HEK293 (cell line): ENCODE measurements around the gene ZNF546.

Experiments
- CTCF ChIA-PET: fragments of 350-600 bp; formaldehyde crosslinking; extraction: SDS; loops from one replicate; lab custom pipeline; 2021; ENCODE audit warnings: antibody characterized with exemption; lab: Yijun Ruan, JAX
- POLR2A ChIA-PET: fragments of 300-600 bp; formaldehyde crosslinking; extraction: SDS; loops from one replicate; lab custom pipeline; 2020; ENCODE audit warnings: antibody characterized with exemption, inconsistent platforms; lab: Yijun Ruan, JAX
- H3K27ac ChIP-seq: fragments of 200-500 bp; sonication (Bioruptor generic); 2 replicates; pipeline ENCODE4 v1.5.1; 2014; ENCODE audit warnings: low read depth, low read length, control low read depth, inconsistent platforms; ENCODE audit errors: extremely low read depth
- H3K36me3 ChIP-seq, 2 experiments: fragments of 200-500 bp in 1 of 2; sonication (Bioruptor generic) in 1 of 2; 1 replicate in 1 of 2; 2 replicates in 1 of 2; pipeline ENCODE4 v1.5.1; 2014 to 2017; ENCODE audit warnings: inconsistent platforms in 2 of 2, low read length in 2 of 2; ENCODE audit not compliant: control insufficient read depth in 2 of 2, insufficient read depth in 1 of 2
- H3K4me1 ChIP-seq: fragments of 200-500 bp; sonication (Bioruptor generic); 2 replicates; pipeline ENCODE4 v1.5.1; 2014; ENCODE audit warnings: mild to moderate bottlenecking, low read length, inconsistent platforms; ENCODE audit not compliant: control insufficient read depth, insufficient read depth
- H3K4me3 ChIP-seq: 2 replicates; pipeline ENCODE4 v1.5.1; 2011; ENCODE audit warnings: low read depth, mild to moderate bottlenecking, control low read depth, low read length, moderate library complexity
- H3K9me3 ChIP-seq: fragments of 200-500 bp; sonication (Bioruptor generic); 2 replicates; pipeline ENCODE4 v1.5.1; 2014; ENCODE audit warnings: low read depth, low read length, inconsistent platforms; ENCODE audit not compliant: control insufficient read depth, insufficient read depth
- BCL11B ChIP-seq: fragments of 450-650 bp; formaldehyde crosslinking; IDR thresholded peaks from 2 replicates; pipeline ENCODE4 v1.5.1; 2016; ENCODE audit warnings: low read depth, missing biosample characterization, missing genetic modification characterization
- GLIS2 ChIP-seq: fragments of 450-650 bp; formaldehyde crosslinking; IDR thresholded peaks from 2 replicates; pipeline ENCODE4 v1.5.1; 2016; ENCODE audit warnings: missing biosample characterization, missing genetic modification characterization
- KLF16 ChIP-seq: fragments of 450-650 bp; formaldehyde crosslinking; IDR thresholded peaks from 2 replicates; pipeline ENCODE4 v1.5.1; 2017; ENCODE audit warnings: missing biosample characterization, missing genetic modification characterization
- KLF7 ChIP-seq: fragments of 450-650 bp; formaldehyde crosslinking; IDR thresholded peaks from 2 replicates; pipeline ENCODE4 v1.5.1; 2016; ENCODE audit warnings: missing biosample characterization, missing genetic modification characterization, borderline replicate concordance
- MYNN ChIP-seq: fragments of 450-650 bp; formaldehyde crosslinking; IDR thresholded peaks from 2 replicates; pipeline ENCODE4 v1.5.1; 2016; ENCODE audit warnings: missing biosample characterization, missing genetic modification characterization, borderline replicate concordance
- SCRT1 ChIP-seq: fragments of 450-650 bp; formaldehyde crosslinking; IDR thresholded peaks from 2 replicates; pipeline ENCODE4 v1.5.1; 2016; ENCODE audit warnings: missing biosample characterization, missing genetic modification characterization, borderline replicate concordance
- SCRT2 ChIP-seq: fragments of 450-650 bp; formaldehyde crosslinking; IDR thresholded peaks from 2 replicates; pipeline ENCODE4 v1.5.1; 2016; ENCODE audit warnings: missing biosample characterization, missing genetic modification characterization
- SETDB1 ChIP-seq: IDR thresholded peaks from one replicate; pipeline ENCODE4 v1.6.1; 2017; ENCODE audit warnings: mild to moderate bottlenecking, low read length, moderate library complexity, mixed read lengths; ENCODE audit not compliant: insufficient read length
- ZFHX2 ChIP-seq: fragments of 450-650 bp; formaldehyde crosslinking; conservative IDR thresholded peaks from 2 replicates; pipeline ENCODE4 v1.5.1; 2016; ENCODE audit warnings: missing biosample characterization, missing genetic modification characterization
- ZNF10 ChIP-seq: fragments of 450-650 bp; formaldehyde crosslinking; IDR thresholded peaks from 2 replicates; pipeline ENCODE4 v1.5.1; 2017; ENCODE audit warnings: missing biosample characterization, missing genetic modification characterization
- ZNF174 ChIP-seq: fragments of 450-650 bp; formaldehyde crosslinking; IDR thresholded peaks from 2 replicates; pipeline ENCODE4 v1.5.0; 2017; ENCODE audit warnings: missing biosample characterization, mild to moderate bottlenecking, missing genetic modification characterization
- ZNF223 ChIP-seq: fragments of 450-650 bp; formaldehyde crosslinking; IDR thresholded peaks from 2 replicates; pipeline ENCODE4 v1.5.1; 2016; ENCODE audit warnings: missing biosample characterization, missing genetic modification characterization
- ZNF239 ChIP-seq: fragments of 450-650 bp; formaldehyde crosslinking; IDR thresholded peaks from 2 replicates; pipeline ENCODE4 v1.5.1; 2016; ENCODE audit warnings: missing biosample characterization, missing genetic modification characterization
- ZNF280D ChIP-seq: fragments of 450-650 bp; formaldehyde crosslinking; IDR thresholded peaks from 2 replicates; pipeline ENCODE4 v1.5.1; 2016; ENCODE audit warnings: missing biosample characterization, missing genetic modification characterization
- ZNF37A ChIP-seq: fragments of 450-650 bp; IDR thresholded peaks from 2 replicates; pipeline ENCODE4 v1.5.1; 2018; ENCODE audit warnings: missing biosample characterization, missing genetic modification characterization
- ZNF449 ChIP-seq: fragments of 450-650 bp; formaldehyde crosslinking; IDR thresholded peaks from 2 replicates; pipeline ENCODE4 v1.5.1; 2017; ENCODE audit warnings: missing biosample characterization, mild to moderate bottlenecking, missing genetic modification characterization, moderate library complexity
- ZNF560 ChIP-seq: fragments of 450-650 bp; formaldehyde crosslinking; IDR thresholded peaks from 2 replicates; pipeline ENCODE4 v1.5.1; 2017; ENCODE audit warnings: missing biosample characterization, missing genetic modification characterization, borderline replicate concordance
- ZNF580 ChIP-seq: fragments of 450-650 bp; formaldehyde crosslinking; IDR thresholded peaks from 2 replicates; pipeline ENCODE4 v1.5.1; 2016; ENCODE audit warnings: missing biosample characterization, missing genetic modification characterization
- ZNF623 ChIP-seq: fragments of 450-650 bp; formaldehyde crosslinking; IDR thresholded peaks from 2 replicates; pipeline ENCODE4 v1.5.1; 2016; ENCODE audit warnings: missing biosample characterization, missing genetic modification characterization
- ZNF658 ChIP-seq: fragments of 450-650 bp; formaldehyde crosslinking; IDR thresholded peaks from 2 replicates; pipeline ENCODE4; 2016; ENCODE audit warnings: missing biosample characterization, missing genetic modification characterization
- ZNF707 ChIP-seq: fragments of 450-650 bp; formaldehyde crosslinking; IDR thresholded peaks from 2 replicates; pipeline ENCODE4 v1.5.1; 2016; ENCODE audit warnings: missing biosample characterization, missing genetic modification characterization
- ZSCAN16 ChIP-seq: fragments of 450-650 bp; formaldehyde crosslinking; IDR thresholded peaks from 2 replicates; pipeline ENCODE4 v1.5.1; 2016; ENCODE audit warnings: missing biosample characterization, missing genetic modification characterization
- ZSCAN18 ChIP-seq: fragments of 450-650 bp; formaldehyde crosslinking; IDR thresholded peaks from 2 replicates; pipeline ENCODE4 v1.5.1; 2016; ENCODE audit warnings: missing biosample characterization, missing genetic modification characterization
- ZXDB ChIP-seq: fragments of 450-650 bp; formaldehyde crosslinking; IDR thresholded peaks from 2 replicates; pipeline ENCODE4 v1.5.1; 2016; ENCODE audit warnings: missing biosample characterization, missing genetic modification characterization

The ZNF546 gene

GRCh38 chr19:39986643-39987042, 10.2 kb upstream of the ZNF546 start (continued):
- no peak for TF ChIP-seq ZNF658
- no peak for TF ChIP-seq GLIS2
- peak; percentile 56 for TF ChIP-seq ZNF280D (tag by site-specific recombination)
- TF ChIP-seq SETDB1: peak; percentile 56
- TF ChIP-seq ZNF10 (tag by site-specific recombination): no peak
- 0 out of 2 replicates have a peak, but pooled peaks have one; percentile 12 for TF ChIP-seq ZNF580 (tag by site-specific recombination)
- TF ChIP-seq MYNN (tag by site-specific recombination): no peak
- no peak for TF ChIP-seq ZNF239 (tag by site-specific recombination)
- TF ChIP-seq SCRT2 (tag by site-specific recombination): no peak
- TF ChIP-seq ZNF223 (tag by site-specific recombination): no peak
- no peak for TF ChIP-seq ZSCAN18 (tag by site-specific recombination)
- TF ChIP-seq ZXDB (tag by site-specific recombination): no peak

- ChIA-PET POLR2A (interaction anchor here (2.3 kb wide), 1 partner anchor 9 kb away, joined by 8 read pairs; the partner anchor contains the start of gene ZNF546), CTCF (no interaction called here)
- H3K4me3 ChIP-seq: no peak overlapping the region
- H3K9me3 ChIP-seq: peaks cover 31% of the 10 kb centered on the region
- TF ChIP-seq ZNF280D (tag by site-specific recombination) (peak; percentile 96), KLF7 (no peak), ZNF707 (tag by site-specific recombination) (no peak), KLF16 (0 out of 2 replicates have a peak, but pooled peaks have one; percentile 1), ZNF580 (tag by site-specific recombination) (peak; percentile 73)
- TF ChIP-seq, all 188 proteins: peak for 3
- H3K36me3 ChIP-seq: peaks cover 18 to 38% of the 10 kb centered on the region in 2 experiments
- H3K4me1 ChIP-seq: no peaks in the 10 kb centered on the region; the same call in 1 of the 2 replicates
- no peak overlapping the region for H3K27ac ChIP-seq
Measured at GRCh38 chr19:39987167-39987566, 9.7 kb upstream of the ZNF546 start.

- no peaks in the 10 kb centered on the region; the same call in 1 of the 2 replicates for H3K4me1 ChIP-seq
- H3K27ac ChIP-seq: no peak overlapping the region
- POLR2A ChIA-PET: interaction anchor here (1.4 kb wide), 1 partner anchor 17 kb away, joined by 3 read pairs; the partner anchor contains the start of gene PSMC4
- TF ChIP-seq ZNF560 (tag by site-specific recombination): no peak
- TF ChIP-seq SCRT1 (tag by site-specific recombination): peak; percentile 80; the same call in 1 of the 2 replicates
- no peak for TF ChIP-seq ZSCAN16
- no peak for TF ChIP-seq ZNF37A
- no peak for TF ChIP-seq BCL11B (tag by site-specific recombination)
- peak; percentile 93 for TF ChIP-seq SCRT2 (tag by site-specific recombination)
- TF ChIP-seq ZFHX2 (tag by site-specific recombination): no peak
- no peak for TF ChIP-seq ZNF449 (tag by site-specific recombination)
- no peak for TF ChIP-seq ZNF174
- TF ChIP-seq ZNF623 (tag by site-specific recombination): no peak
- TF ChIP-seq, all 188 proteins: peak for 2
- H3K9me3 ChIP-seq: peaks cover 31% of the 10 kb centered on the region
- peaks cover 13 to 33% of the 10 kb centered on the region in 2 experiments for H3K36me3 ChIP-seq
- H3K4me3 ChIP-seq: no peak overlapping the region
- CTCF ChIA-PET: no interaction called here
Measured at GRCh38 chr19:39987596-39987995, 9.3 kb upstream of the ZNF546 start.
